Fibroblast of villous mesenchyme (primary cell): ENCODE data around the gene RDH5. TPM values are rescaled to one million over a fixed set of nuclear protein-coding genes. Genes with fewer than 3 reads are reported as not detected.

Experiments
- DNase-seq: peaks from one replicate; pipeline ENCODE4 v3.0.0-alpha.2; 2010; ENCODE audit warnings: low read depth
- H3K4me3 ChIP-seq: 2 replicates; pipeline ENCODE4 v1.5.1; 2011; ENCODE audit warnings: low read depth, mild to moderate bottlenecking, low read length
- total RNA-seq: library from RNA; depleted of rRNA; stranded (reverse); fragments of >200 nt; gene quantifications from 2 replicates; pipeline ENCODE4 v1.2.3, GENCODE V29; 2012
- TF ChIP-seq, protein P1 (sequence below): IDR thresholded peaks from 2 replicates; pipeline ENCODE4 v1.5.1; 2012; ENCODE audit warnings: low read depth, mild to moderate bottlenecking, low read length; ENCODE audit not compliant: insufficient read depth

Gene RDH5
- total RNA-seq, 1 donor, result 6.0 TPM

DNA sequence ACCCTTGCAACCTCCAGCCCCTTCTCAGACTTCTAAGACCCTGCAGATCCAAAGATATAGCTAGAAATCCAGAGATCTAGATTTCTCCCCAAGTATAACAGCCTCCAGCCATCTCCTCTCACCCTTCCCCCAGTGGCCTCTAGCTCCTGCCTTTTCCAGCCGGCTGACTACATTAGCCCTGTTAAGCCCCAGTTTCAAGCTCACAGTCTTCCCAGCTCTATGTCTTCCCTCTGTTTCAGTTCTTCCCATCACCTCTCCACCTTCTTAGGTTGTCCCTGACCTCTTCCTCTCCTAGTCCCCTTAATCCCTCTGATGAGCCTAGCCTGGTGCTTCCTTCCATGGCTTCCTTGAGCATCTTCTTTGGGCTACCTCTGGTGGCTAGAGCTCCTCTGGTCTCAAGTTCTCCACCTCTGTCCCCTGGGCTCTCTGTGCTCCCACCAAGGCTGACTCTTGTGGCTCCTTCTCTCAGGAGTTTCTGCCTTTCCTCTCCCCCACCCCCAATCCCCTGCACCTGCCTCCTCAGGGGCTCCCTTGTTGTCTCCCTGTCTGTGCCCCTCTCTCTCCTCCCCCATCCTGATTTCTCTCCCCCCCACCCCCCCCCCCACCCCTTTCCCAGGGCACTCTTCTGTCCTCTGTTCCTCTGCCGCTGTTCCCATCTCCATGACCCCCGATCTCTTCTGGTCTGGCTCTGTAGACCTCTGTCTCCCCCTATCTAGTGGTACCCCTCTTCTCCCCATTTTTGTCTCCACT is 21.9 kb downstream of the RDH5 start:
- no peak for DNase-seq
- TF ChIP-seq, protein P1, sequence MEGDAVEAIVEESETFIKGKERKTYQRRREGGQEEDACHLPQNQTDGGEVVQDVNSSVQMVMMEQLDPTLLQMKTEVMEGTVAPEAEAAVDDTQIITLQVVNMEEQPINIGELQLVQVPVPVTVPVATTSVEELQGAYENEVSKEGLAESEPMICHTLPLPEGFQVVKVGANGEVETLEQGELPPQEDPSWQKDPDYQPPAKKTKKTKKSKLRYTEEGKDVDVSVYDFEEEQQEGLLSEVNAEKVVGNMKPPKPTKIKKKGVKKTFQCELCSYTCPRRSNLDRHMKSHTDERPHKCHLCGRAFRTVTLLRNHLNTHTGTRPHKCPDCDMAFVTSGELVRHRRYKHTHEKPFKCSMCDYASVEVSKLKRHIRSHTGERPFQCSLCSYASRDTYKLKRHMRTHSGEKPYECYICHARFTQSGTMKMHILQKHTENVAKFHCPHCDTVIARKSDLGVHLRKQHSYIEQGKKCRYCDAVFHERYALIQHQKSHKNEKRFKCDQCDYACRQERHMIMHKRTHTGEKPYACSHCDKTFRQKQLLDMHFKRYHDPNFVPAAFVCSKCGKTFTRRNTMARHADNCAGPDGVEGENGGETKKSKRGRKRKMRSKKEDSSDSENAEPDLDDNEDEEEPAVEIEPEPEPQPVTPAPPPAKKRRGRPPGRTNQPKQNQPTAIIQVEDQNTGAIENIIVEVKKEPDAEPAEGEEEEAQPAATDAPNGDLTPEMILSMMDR, result no peak

DNA sequence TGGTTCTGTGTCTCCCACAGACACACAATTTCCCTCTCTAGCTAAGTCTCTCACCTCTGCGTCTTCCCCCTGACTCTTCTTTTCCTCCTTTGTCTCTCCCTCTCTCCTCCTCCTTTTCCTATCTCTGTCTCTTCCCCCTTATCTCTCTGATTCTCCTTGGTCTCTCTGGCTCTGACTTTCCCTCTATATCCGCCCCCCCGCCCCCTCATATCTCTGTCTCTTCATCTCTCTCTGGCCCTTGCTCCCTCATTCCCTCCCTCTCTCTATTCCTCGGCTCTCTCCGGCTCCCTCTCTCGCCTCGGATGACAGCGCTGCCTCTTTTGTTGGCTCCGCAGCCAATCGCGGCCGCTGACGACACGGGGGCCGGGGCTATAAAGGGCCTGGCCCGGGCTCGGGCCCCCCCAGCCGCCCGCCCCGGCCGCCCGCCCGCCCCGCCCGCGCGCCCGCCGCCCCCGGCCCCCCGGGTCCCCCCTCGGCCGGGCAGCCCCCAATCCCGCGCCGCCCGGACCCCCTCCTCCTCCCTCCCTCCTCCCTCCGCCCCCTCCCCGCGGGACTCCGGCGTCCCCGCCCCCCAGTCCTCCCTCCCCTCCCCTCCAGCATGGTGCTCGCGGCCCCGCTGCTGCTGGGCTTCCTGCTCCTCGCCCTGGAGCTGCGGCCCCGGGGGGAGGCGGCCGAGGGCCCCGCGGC is 22.7 kb downstream of the RDH5 start, which contains the start of gene GDF11:
Gene GDF11 (plus strand): TSS at position 404 of the 687 bp plus-strand sequence. CDS start 195 bp downstream, at position 599.
- peak; percentile 73 for DNase-seq
- peak within 1 kb of the TSS; percentile 65 for H3K4me3 ChIP-seq
- TF ChIP-seq, protein P1, result no peak

More for the DNA sequence above, 21.9 kb downstream of the RDH5 start:
- peak overlapping the region; percentile 65 for H3K4me3 ChIP-seq

DNA sequence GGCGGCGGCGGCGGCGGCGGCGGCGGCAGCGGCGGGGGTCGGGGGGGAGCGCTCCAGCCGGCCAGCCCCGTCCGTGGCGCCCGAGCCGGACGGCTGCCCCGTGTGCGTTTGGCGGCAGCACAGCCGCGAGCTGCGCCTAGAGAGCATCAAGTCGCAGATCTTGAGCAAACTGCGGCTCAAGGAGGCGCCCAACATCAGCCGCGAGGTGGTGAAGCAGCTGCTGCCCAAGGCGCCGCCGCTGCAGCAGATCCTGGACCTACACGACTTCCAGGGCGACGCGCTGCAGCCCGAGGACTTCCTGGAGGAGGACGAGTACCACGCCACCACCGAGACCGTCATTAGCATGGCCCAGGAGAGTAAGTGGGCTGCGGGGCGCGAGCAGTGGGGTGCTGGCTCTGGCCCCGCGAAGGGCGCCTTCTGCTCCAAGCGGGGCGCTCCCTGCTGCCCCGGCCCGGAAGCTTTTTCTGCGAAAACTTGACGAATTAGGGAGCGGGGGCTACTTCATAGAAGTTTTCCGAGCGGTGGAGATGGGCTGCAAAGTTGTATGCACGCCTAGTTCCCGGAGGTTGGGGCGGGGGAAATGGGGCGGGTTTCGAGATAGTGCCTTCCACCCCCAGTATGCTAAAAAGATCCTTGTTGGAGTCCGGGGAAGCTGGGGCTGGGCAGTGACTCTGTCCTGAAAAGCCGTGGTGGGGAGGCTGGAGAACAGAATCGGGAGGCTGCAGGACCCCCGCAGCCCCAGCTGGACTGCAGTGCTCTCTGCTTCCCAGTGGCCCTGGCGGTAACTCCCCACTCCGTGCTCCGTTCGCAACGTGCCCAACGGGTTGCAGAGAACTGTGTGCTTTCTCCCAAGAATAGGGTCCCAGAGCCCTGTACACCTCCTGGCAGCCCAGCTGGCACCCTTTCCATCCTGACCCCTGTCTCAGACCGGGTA is 23.5 kb downstream of the RDH5 start:
- peak; percentile 79 for DNase-seq
- TF ChIP-seq, protein P1, result peak; percentile 18

DNA sequence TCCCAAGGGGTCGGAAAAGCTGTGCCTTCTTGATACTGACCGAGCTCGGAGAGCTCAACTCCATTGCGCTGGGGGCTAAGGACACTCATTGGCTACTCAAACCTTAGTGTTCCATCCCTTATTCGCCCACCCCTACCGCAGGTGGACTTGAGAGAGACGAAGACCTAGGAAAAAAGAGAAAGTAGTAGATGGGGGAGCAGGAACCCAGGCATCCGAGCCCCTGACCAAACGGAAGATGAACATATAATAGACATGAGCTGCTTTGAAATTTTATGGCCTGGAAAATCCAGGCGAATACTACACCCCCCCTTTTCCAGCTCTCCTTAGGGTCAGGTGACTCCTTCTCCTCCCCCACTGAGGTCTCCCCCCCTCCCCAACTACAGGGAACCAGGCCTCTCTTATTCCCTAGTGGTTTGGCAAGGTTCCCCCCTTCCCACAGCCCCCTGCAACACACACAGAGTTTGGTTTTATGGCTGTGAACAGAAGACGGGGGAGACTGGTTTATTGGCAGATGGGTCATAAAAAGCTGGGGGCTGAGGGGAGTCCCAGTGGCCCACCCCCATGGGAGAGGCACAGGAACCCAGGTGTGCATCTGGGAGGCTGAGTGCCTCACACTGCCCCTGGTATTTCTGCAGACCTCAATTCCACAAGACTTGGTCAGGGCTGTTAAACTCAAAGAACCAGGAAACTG is 24.3 kb downstream of the RDH5 start:
- peak overlapping the region; percentile 65 for H3K4me3 ChIP-seq
- DNase-seq, result no peak
- TF ChIP-seq, protein P1, result no peak

More for the DNA sequence above, 23.5 kb downstream of the RDH5 start:
- H3K4me3 ChIP-seq, result peak overlapping the region; percentile 65

DNA sequence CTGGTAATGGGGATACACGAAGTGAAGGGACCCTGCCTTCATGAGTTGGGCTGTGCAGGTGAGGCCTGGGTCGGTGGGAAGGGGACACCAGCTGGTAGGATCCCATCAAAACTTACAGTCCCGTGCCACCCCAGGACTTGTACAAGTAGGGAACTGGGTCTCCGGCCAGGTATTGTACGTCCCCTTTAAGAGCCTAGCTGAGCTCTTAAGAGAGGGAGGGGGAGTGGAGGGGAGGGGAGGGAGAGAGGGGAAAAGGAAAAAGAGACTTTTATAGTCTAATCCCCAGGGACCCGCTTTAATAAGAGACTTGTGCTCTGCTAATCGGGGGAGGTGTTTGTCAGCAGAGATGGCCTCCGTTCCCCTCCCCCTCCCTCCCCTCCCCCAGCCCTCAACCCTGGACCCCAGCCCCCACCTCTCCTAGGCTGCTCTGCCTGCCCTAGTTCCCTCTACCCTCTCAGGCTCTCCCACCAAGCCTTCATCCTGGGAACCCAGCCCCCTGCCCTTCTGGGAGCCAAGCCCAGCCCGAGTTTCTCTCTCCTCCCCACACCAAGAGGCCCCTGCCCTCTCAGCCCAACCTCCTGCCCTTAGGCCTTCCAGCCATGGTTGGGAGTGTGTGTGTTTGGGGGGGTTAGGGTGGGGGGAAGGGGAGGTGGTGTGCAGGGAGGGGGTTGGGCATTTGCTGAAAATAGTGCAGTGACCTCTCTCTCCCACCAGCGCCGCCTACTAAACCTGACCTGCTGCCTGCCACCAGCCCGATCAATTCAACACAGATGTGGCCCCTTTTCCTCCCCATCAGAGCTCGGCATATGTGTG is 25.4 kb downstream of the RDH5 start:
- peak; percentile 49 for DNase-seq
- H3K4me3 ChIP-seq, result peak overlapping the region; percentile 65
- TF ChIP-seq, protein P1, result no peak
